ENCODE measurements around the gene RRN3.

GRCh38 chr16:15034266-15035162 is 59.6 kb downstream of the RRN3 start:
- TF ChIP-seq, protein P1, sequence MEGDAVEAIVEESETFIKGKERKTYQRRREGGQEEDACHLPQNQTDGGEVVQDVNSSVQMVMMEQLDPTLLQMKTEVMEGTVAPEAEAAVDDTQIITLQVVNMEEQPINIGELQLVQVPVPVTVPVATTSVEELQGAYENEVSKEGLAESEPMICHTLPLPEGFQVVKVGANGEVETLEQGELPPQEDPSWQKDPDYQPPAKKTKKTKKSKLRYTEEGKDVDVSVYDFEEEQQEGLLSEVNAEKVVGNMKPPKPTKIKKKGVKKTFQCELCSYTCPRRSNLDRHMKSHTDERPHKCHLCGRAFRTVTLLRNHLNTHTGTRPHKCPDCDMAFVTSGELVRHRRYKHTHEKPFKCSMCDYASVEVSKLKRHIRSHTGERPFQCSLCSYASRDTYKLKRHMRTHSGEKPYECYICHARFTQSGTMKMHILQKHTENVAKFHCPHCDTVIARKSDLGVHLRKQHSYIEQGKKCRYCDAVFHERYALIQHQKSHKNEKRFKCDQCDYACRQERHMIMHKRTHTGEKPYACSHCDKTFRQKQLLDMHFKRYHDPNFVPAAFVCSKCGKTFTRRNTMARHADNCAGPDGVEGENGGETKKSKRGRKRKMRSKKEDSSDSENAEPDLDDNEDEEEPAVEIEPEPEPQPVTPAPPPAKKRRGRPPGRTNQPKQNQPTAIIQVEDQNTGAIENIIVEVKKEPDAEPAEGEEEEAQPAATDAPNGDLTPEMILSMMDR (IDR thresholded peaks at IDR 0.05; ENCODE audit: insufficient read depth, low read depth, low read length): no peak
- TF ChIP-seq EZH2 (IDR thresholded peaks at IDR 0.05; ENCODE audit: insufficient read depth, low read length): no peak
